PFSK-1 (cell line): ENCODE data around the gene CSDE1.

Experiments
- FOXP2 ChIP-seq: optimal IDR thresholded peaks from 2 replicates; pipeline ENCODE3; 2011; ENCODE audit warnings: borderline replicate concordance, control low read depth, inconsistent platforms; ENCODE audit not compliant: insufficient read depth; ENCODE audit errors: extremely low read length, extremely low read depth
- POLR2AphosphoS5 ChIP-seq: IDR thresholded peaks from 2 replicates; pipeline ENCODE4 v1.6.1; 2012; ENCODE audit warnings: low read depth, mild to moderate bottlenecking, control low read depth, low read length, moderate library complexity
- REST ChIP-seq, 2 experiments: IDR thresholded peaks; 2 replicates each; pipeline versions ENCODE4 v1.6.1 to v1.8.0; 2011 to 2012; ENCODE audit warnings: low read depth in 2 of 2, low read length in 2 of 2, control low read depth in 1 of 2, inconsistent platforms in 1 of 2, mild to moderate bottlenecking in 1 of 2, moderate library complexity in 1 of 2; ENCODE audit not compliant: insufficient read depth in 1 of 2

- TF ChIP-seq REST (IDR thresholded peaks at IDR 0.05; ENCODE audit: insufficient read depth in 1 of 2, low read depth in 2 of 2, low read length in 2 of 2) (no peak), POLR2AphosphoS5 (no peak), FOXP2 (no peak)
Observed at GRCh38 chr1:114715952-114716303, 41.9 kb downstream of the CSDE1 start.
